Measurements from ENCODE around the gene DENND4B. TPM values are rescaled to one million over a fixed set of nuclear protein-coding genes. Genes with fewer than 3 reads are reported as not detected.

Gene DENND4B
- total RNA-seq, 1 experiment from 2014 or later: 7.7 TPM

GRCh38 chr1:153976819-153977249 lies 30.3 kb upstream of the DENND4B start:
- DNase-seq (ENCODE audit: low read depth): no peak
- in situ Hi-C loops (cut with HindIII; ENCODE audit: low pct_unique_long_range_greater_than_20kb, low sequenced_read_pairs): no loop called here

GRCh38 chr1:153973525-153973924 lies 27.0 kb upstream of the DENND4B start:
- DNase-seq (ENCODE audit: low read depth): no peak
- in situ Hi-C loops (cut with HindIII; ENCODE audit: low pct_unique_long_range_greater_than_20kb, low sequenced_read_pairs): no loop called here

DNA sequence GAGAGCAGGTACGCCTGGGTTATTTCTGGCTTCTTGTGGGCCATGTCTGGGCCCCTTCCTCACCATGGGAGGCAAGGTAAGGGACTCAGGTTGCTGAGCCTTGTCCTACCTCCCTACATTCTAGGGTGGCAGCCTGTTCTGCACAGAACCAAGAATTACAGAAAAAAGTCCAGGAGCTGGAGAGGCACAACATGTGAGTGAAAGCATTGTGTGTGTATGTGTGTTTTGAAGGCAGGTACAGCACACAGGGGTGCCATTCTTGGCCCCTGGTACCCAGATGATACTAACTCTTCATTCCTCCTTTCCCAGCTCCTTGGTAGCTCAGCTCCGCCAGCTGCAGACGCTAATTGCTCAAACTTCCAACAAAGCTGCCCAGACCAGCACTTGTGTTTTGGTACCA lies 26.6 kb upstream of the DENND4B start:
- in situ Hi-C loops (cut with HindIII; ENCODE audit: low pct_unique_long_range_greater_than_20kb, low sequenced_read_pairs): no loop called here
- no peak for DNase-seq (ENCODE audit: low read depth)

DNA sequence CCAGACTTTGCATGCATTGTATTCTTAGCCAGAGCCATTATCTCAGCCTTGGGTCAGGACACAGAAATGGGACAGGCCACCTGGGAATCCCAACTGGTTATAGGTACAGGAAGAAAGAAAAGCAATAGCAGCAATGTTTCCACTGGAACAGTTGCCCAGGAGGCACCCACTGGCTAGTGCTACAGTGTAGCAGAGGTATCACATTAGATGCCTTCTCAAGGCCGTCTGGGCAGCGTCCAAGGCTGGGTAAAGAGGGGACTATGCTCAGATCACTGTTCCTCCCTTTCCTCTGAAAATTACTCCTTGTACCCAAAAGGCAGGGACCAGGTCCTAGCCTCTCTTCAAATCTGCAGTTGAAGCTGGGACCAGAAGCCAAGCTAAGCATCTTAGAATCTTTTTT lies 23.8 kb upstream of the DENND4B start:
- in situ Hi-C loops (cut with HindIII; ENCODE audit: low pct_unique_long_range_greater_than_20kb, low sequenced_read_pairs): no loop called here
- no peak for DNase-seq (ENCODE audit: low read depth)

- in situ Hi-C loops (cut with HindIII; ENCODE audit: low pct_unique_long_range_greater_than_20kb, low sequenced_read_pairs): no loop called here
- no peak for DNase-seq (ENCODE audit: low read depth)
Observed at GRCh38 chr1:153968972-153969371, 22.5 kb upstream of the DENND4B start.

GRCh38 chr1:153968408-153968807 lies 21.9 kb upstream of the DENND4B start:
- in situ Hi-C loops (cut with HindIII; ENCODE audit: low pct_unique_long_range_greater_than_20kb, low sequenced_read_pairs): no loop called here
- no peak for DNase-seq (ENCODE audit: low read depth)

DNA sequence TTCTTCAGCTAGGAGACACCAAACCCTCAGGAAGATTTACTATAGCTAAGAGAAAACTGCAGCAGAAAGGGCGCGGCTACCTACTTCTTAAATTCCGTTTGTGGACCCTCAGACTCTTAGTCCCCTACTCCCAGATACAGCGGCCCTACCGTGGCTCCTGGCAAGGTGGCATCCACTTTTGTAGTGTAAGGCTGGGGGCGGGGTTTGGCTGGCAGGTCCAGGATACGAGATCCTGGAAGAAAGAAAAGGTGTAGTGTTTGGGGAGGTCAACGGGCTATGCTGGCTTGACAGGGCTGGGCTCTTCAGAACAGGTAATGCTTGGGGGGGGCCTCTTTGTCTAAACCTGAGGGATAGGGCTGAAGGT lies 21.5 kb upstream of the DENND4B start:
- no peak for DNase-seq (ENCODE audit: low read depth)
- in situ Hi-C loops (cut with HindIII; ENCODE audit: low pct_unique_long_range_greater_than_20kb, low sequenced_read_pairs): no loop called here

DNA sequence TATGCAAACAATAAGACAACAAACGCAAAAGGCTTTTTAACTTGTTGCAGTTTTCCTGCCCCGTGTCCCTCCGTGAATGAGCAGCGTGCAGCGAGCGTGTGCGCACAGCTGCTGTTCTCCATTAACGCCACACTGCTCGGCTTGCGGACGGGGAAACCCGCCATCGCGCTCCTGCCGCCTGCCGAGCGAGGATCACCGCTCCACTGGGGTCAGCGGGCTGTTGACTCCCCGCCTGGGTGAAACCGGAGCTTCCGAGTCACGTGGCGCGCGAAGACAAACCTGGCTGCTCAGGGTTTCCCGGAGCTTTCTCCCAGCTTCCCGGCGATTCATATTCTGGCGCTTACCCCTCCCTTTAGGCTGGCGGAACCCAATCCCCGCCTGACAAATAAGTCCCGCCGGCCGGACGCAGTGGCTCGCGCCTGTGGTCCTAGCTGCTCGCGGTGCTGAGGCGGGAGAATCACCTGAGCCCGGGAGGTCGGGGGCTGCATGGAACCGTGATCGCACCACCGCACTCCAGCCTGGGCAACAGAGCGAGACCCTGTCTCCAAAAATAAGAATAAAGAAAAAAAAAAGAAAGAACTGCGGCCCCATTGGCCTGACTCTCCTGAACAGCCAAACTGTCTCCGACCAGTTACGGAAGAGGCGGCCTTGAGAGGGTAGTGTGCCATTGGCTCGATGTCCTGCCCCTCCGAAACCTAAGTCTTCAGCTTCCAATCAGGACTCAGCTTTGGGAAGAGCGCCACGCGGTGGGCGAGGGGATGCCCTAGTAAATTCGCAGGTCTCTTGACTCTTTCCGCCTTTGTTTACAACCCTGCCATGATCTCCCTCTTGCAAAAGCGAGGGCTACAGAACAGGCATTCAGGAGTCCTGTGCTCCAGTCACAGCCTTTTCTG lies 20.8 kb upstream of the DENND4B start, which contains the start of gene CREB3L4:
Gene CREB3L4 (plus strand): TSS at position 796 of the 893 bp plus-strand sequence. CDS start 624 bp downstream, outside the sequence.
- in situ Hi-C loops (cut with HindIII; ENCODE audit: low pct_unique_long_range_greater_than_20kb, low sequenced_read_pairs): no loop called here
- peak; percentile 97 for DNase-seq (ENCODE audit: low read depth)

DNA sequence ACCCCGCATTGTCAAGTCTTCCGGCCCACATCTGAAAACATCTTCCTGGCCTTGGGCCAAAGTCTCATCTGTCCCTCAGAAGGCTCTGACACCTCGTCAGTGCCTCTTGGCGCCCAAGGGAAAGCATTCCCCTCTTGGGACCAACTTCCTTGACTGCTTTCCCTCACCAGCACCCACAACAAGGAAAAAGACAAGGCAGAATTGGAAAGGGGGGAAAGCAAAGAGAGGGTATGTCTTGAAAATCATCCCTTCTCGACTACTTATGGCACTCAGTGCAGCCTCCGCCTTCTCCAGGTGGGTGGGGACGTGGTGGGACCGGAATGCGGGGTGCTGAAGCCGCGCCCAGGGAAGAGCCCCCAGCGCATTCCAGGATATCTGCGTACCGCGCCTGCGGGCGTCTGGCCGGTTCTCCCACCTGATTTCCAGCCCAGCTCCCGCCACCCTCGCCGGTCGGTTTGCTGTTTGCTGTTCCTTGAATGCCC lies 17.4 kb upstream of the DENND4B start:
- in situ Hi-C loops (cut with HindIII; ENCODE audit: low pct_unique_long_range_greater_than_20kb, low sequenced_read_pairs): no loop called here
- DNase-seq (ENCODE audit: low read depth): no peak

DNA sequence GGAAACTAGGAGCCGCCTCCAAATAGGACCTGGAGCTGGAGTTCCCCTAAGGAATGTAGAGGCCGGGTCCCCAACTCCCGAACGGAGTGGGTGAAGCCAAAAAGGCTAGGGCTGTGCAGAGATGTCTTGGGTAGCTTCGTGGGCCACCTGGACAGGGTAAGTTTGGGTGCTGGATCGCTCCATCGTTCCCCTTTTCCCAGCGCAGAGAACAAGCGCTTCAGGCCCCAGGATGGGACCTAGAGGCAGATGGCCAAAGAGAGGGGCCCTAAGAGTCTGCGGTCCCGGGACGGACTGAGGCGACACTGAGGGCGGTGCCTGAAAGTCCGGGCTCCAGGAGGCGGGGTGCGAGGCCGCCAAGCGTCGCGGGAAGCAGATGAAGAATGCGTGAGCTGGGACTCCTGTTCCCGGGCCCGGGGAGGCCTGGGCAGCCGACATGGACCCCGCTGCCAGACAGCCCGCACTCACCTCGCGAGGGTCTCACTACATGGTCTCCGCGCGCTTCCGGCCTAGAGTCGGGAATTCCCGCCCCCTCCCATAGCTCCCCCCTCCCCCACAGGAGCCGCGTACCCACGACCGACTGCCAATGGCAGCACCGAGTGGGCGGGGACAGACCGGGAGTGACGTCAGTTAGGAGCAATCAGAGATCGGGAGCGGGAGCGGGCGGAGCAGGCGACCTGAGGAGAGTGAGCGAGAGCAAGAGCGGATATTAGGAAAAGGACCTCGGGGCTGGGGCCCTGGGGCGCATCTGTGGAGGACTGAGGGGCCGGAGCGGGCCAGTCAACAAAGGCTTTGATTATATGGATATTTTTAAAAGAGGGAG lies 16.7 kb upstream of the DENND4B start, which contains the start of gene SLC39A1:
Gene SLC39A1 (minus strand): TSS at position 508 of the 820 bp plus-strand sequence. CDS start 822 bp downstream, outside the sequence.
- in situ Hi-C loops (cut with HindIII; ENCODE audit: low pct_unique_long_range_greater_than_20kb, low sequenced_read_pairs): no loop called here
- peak; percentile 96 for DNase-seq (ENCODE audit: low read depth)

- in situ Hi-C loops (cut with HindIII; ENCODE audit: low pct_unique_long_range_greater_than_20kb, low sequenced_read_pairs): no loop called here
- peak; percentile 55 for DNase-seq (ENCODE audit: low read depth)
Observed at GRCh38 chr1:153962088-153963029, 15.8 kb upstream of the DENND4B start.

GRCh38 chr1:153961421-153961820 lies 14.9 kb upstream of the DENND4B start:
- DNase-seq (ENCODE audit: low read depth): no peak
- in situ Hi-C loops (cut with HindIII; ENCODE audit: low pct_unique_long_range_greater_than_20kb, low sequenced_read_pairs): no loop called here

DNA sequence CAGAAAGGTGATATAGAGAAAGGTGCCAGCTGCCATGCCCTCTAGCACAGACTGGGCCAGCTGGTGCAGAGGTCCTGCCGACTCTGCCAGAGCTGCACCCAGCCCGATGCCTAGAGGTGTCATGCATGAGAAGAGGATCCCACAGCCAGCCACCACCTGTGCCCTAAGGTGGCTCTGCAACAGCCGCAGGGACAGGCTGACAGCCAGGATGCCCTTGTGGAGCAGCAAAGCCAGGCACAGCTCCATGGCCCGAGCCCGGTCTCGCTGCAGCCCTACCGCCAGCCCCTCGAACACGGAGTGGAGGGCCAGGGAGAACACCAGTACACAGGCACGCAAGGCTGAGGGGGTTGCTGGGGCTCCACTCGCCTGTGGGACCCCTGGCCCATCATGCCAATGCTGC lies 13.7 kb upstream of the DENND4B start:
- DNase-seq (ENCODE audit: low read depth): no peak
- in situ Hi-C loops (cut with HindIII; ENCODE audit: low pct_unique_long_range_greater_than_20kb, low sequenced_read_pairs): no loop called here

- DNase-seq (ENCODE audit: low read depth): no peak
- in situ Hi-C loops (cut with HindIII; ENCODE audit: low pct_unique_long_range_greater_than_20kb, low sequenced_read_pairs): no loop called here
Observed at GRCh38 chr1:153959454-153959853, 12.9 kb upstream of the DENND4B start.

- DNase-seq (ENCODE audit: low read depth): no peak
- in situ Hi-C loops (cut with HindIII; ENCODE audit: low pct_unique_long_range_greater_than_20kb, low sequenced_read_pairs): no loop called here
Observed at GRCh38 chr1:153958961-153959260, 12.4 kb upstream of the DENND4B start.

- peak; percentile 97 for DNase-seq (ENCODE audit: low read depth)
- in situ Hi-C loops (cut with HindIII; ENCODE audit: low pct_unique_long_range_greater_than_20kb, low sequenced_read_pairs): no loop called here
Observed at GRCh38 chr1:153958111-153958960, 11.8 kb upstream of the DENND4B start, which contains the start of gene CRTC2. Gene CRTC2 (minus strand): TSS chr1:153958612. CDS start chr1:153958497, 115 bp downstream.

DNA sequence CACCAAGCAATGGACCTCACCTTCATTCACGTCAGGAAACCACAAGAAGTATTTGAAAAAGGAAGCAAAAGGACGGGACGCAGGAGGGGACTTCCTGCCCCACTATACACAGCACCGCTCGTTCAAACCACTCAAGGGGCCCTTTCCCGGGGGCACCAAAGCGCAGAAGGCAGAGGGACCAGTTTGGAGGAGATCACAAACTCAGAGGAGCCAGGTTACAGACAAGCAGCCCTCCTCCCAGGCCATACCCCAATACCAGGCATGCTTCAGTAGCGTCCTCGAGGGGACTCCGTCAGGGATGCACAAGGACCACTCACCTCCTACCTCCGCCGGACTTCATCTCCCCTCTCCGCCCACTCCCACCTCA lies 11.2 kb upstream of the DENND4B start:
- no peak for DNase-seq (ENCODE audit: low read depth)
- in situ Hi-C loops (cut with HindIII; ENCODE audit: low pct_unique_long_range_greater_than_20kb, low sequenced_read_pairs): no loop called here

Data from Caki2 (cell line).